Measurements from ENCODE around the gene FAF2. TPM values are rescaled to one million over a fixed set of nuclear protein-coding genes. Genes with fewer than 3 reads are reported as not detected.

The FAF2 gene
- total and polyA plus RNA-seq, 7 experiments from 2014 or later: 11.8 to 43.2 (median 30.9) TPM

DNA sequence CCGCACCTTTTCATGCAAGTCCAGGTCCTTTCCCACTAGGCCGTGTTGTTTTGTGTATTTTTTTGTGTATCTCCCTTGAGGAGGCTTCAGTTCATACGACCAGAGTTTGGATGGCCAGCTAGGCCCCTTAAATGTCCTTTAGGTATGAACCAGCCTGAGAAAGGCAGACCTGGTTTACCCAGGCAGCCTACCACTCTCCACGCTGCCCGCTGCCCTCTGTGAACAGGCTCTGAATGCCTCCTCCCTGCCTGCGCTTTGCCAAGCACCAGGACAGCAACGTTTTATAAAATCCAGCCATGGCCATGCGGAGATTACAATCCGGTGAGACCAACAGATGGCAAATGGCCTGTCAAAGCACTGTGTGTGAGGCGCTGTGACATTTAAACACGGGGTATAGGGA, 31.2 kb upstream of the FAF2 start:
- peaks cover 0 to 4% (median 0%) of the 10 kb centered on the region in 11 donors for H3K9me3 Mint-ChIP-seq
- H3K27ac Mint-ChIP-seq: peak overlapping the region in 8 of 9 donors; percentile 51 to 89 (median 84)
- ChIA-PET CTCF (interaction anchor here (0.6 to 3.3 kb wide), 12 partner anchors 32 to 687 kb away, joined by 3 to 20 read pairs (median 5); partner anchors contain the start of gene FAF2), POLR2A (interaction anchor here (0.9 to 3.0 kb wide), 10 partner anchors 31 to 127 kb away, joined by 3 to 20 read pairs (median 6); partner anchors contain the start of genes FAF2, KIAA1191 and RNF44)
- intact Hi-C loops (cut with micrococcal nuclease): loop anchor here (1.0 to 2.0 kb wide), 15 partner anchors 28 to 241 kb away; partner anchors contain the start of genes FAF2 (in 2 of the 2), RNF44 (in 2 of the 2), TSPAN17 (in 2 of the 2) and ARL10 (in 1 of the 2)
- peaks cover 21 to 28% of the 10 kb centered on the region in 2 donors for H3K4me1 ChIP-seq (ENCODE audit: control insufficient read depth in 2 of 2, insufficient read depth in 2 of 2, low read length in 2 of 2)
- H3K36me3 Mint-ChIP-seq: peaks cover 0 to 3% (median 0%) of the 10 kb centered on the region in 5 donors
- peaks cover 14 to 47% (median 43%) of the 10 kb centered on the region in 7 donors for H3K4me1 Mint-ChIP-seq
- DNase-seq (no peak), ATAC-seq (no peak)
- H3K4me3 Mint-ChIP-seq: peak overlapping the region; percentile 69 to 88 (median 78)
- H3K27me3 Mint-ChIP-seq: peaks cover 0 to 25% (median 0%) of the 10 kb centered on the region in 5 donors
- H3K9me3 ChIP-seq (ENCODE audit: control insufficient read depth in 2 of 3, low read length in 3 of 3): no peaks in the 10 kb centered on the region
- no peaks in the 10 kb centered on the region for H3K27me3 ChIP-seq (ENCODE audit: control insufficient read depth in 2 of 2, insufficient read depth in 2 of 2, low read length in 2 of 2)
- peak overlapping the region; percentile 67 for H3K27ac ChIP-seq (ENCODE audit: low read depth, low read length)
- no peaks in the 10 kb centered on the region for H3K36me3 ChIP-seq (ENCODE audit: control insufficient read depth in 2 of 3, insufficient read depth in 3 of 3, low read length in 3 of 3)
- H3K4me3 ChIP-seq (ENCODE audit: low read length): peak overlapping the region; percentile 42

DNA sequence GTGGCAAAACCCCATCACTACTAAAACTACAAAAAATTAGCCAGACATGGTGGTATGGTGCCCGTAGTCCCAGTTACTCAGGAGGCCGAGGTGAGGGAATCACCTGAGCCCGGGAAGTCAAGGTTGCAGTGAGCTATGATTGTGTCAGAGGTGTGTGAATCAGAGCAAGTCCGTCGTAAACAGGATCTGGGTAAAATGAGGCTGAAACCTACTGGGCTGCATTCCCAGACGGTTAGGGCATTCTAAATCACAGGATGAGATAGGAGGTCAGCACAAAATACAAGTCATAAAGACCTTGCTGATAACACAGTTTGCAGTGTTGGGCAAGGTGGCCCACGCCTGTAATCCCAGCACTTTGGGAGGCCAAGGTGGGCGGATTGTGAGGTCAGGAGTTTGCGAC, 29.9 kb upstream of the FAF2 start:
- no peak for DNase-seq
- no peak overlapping the region for H3K27ac ChIP-seq (ENCODE audit: low read depth, low read length)
- H3K4me1 Mint-ChIP-seq: peaks cover 14 to 37% (median 31%) of the 10 kb centered on the region in 7 donors
- CTCF ChIA-PET: interaction anchor here (0.6 to 3.3 kb wide), 5 partner anchors 30 to 242 kb away, joined by 3 to 20 read pairs (median 6); partner anchors contain the start of gene FAF2
- peaks cover 21 to 28% of the 10 kb centered on the region in 2 donors for H3K4me1 ChIP-seq (ENCODE audit: control insufficient read depth in 2 of 2, insufficient read depth in 2 of 2, low read length in 2 of 2)
- peak overlapping the region in 2 of 9 donors; percentile 3 to 57 for H3K27ac Mint-ChIP-seq
- no peaks in the 10 kb centered on the region for H3K9me3 ChIP-seq (ENCODE audit: control insufficient read depth in 2 of 3, low read length in 3 of 3)
- peaks cover 0 to 4% (median 0%) of the 10 kb centered on the region in 5 donors for H3K36me3 Mint-ChIP-seq
- POLR2A ChIA-PET: interaction anchor here (0.6 to 3.0 kb wide), 3 partner anchors 30 to 126 kb away, joined by 3 to 20 read pairs (median 9); partner anchors contain the start of gene FAF2
- intact Hi-C loops (cut with micrococcal nuclease): no loop called here
- ATAC-seq: no peak
- no peaks in the 10 kb centered on the region for H3K27me3 ChIP-seq (ENCODE audit: control insufficient read depth in 2 of 2, insufficient read depth in 2 of 2, low read length in 2 of 2)
- peaks cover 0 to 4% (median 0%) of the 10 kb centered on the region in 11 donors for H3K9me3 Mint-ChIP-seq
- H3K4me3 Mint-ChIP-seq: peak overlapping the region in 2 of 10 donors; percentile 13 to 30
- peaks cover 0 to 37% (median 0%) of the 10 kb centered on the region in 5 donors for H3K27me3 Mint-ChIP-seq
- H3K36me3 ChIP-seq (ENCODE audit: control insufficient read depth in 2 of 3, insufficient read depth in 3 of 3, low read length in 3 of 3): no peaks in the 10 kb centered on the region
- no peak overlapping the region for H3K4me3 ChIP-seq (ENCODE audit: low read length)

DNA sequence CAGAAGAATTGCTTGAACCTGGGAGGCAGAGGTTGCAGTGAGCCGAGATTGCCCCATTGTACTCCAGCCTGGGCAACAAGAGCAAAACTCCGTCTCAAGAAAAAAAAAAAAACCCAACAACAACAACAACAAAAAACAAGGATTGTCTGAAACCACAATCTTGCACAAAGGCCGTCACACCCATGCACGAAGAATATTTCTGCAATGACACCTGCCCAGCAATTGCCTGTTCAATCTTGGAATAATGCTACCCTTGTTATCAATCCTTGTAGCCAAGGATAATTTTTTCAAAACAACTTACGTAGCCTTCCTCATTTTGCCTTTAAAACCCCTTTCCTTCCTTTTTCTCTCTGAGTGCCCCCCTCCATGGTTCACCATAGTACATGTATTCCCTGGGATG, 28.1 kb upstream of the FAF2 start:
- no peaks in the 10 kb centered on the region for H3K27me3 ChIP-seq (ENCODE audit: control insufficient read depth in 2 of 2, insufficient read depth in 2 of 2, low read length in 2 of 2)
- H3K4me3 Mint-ChIP-seq: no peak overlapping the region
- H3K4me1 ChIP-seq (ENCODE audit: control insufficient read depth in 2 of 2, insufficient read depth in 2 of 2, low read length in 2 of 2): peaks cover 11 to 14% of the 10 kb centered on the region in 2 donors
- H3K9me3 ChIP-seq (ENCODE audit: control insufficient read depth in 2 of 3, low read length in 3 of 3): no peaks in the 10 kb centered on the region
- DNase-seq (no peak), ATAC-seq (no peak)
- H3K27me3 Mint-ChIP-seq: peaks cover 0 to 41% (median 0%) of the 10 kb centered on the region in 5 donors
- H3K36me3 ChIP-seq (ENCODE audit: control insufficient read depth in 2 of 3, insufficient read depth in 3 of 3, low read length in 3 of 3): no peaks in the 10 kb centered on the region
- H3K4me1 Mint-ChIP-seq: peaks cover 3 to 21% (median 13%) of the 10 kb centered on the region in 7 donors
- CTCF ChIA-PET: no interaction called here
- peaks cover 0 to 5% (median 0%) of the 10 kb centered on the region in 11 donors for H3K9me3 Mint-ChIP-seq
- no peak overlapping the region for H3K27ac ChIP-seq (ENCODE audit: low read depth, low read length)
- H3K36me3 Mint-ChIP-seq: peaks cover 0 to 4% (median 0%) of the 10 kb centered on the region in 5 donors
- no peak overlapping the region for H3K4me3 ChIP-seq (ENCODE audit: low read length)
- intact Hi-C loops (cut with micrococcal nuclease): no loop called here
- H3K27ac Mint-ChIP-seq: no peak overlapping the region
- POLR2A ChIA-PET: no interaction called here

DNA sequence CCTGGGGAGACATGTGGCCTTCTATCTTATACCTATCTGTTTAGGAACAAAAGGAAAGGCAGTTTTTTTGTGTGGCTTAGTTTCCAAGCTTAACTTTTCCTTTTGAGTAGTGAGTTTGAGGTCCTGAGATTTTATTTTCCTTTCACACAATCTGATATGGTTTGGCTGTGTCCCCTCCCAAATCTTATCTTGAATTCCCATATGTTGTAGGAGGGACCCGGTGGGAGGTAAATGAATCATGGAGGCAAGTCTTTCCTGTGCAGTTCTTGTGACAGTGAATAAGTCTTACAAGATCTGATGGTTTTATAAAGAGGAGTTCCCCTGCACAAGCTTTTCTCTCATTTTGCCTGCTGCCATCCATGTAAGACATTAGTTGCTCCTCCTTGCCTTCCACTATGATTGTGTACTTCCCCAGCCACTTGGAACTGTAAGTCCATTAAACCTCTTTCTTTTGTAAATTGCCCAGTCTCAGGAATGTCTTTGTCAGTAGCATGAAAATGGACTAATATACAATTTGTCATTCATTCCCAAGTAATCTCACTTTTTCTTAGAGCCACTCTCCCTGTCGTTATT, 27.1 kb upstream of the FAF2 start:
- DNase-seq (no peak), ATAC-seq (no peak)
- ChIA-PET POLR2A (interaction anchor here (1.1 kb wide), 1 partner anchor 27 kb away, joined by 5 read pairs; no protein-coding TSS in a partner anchor), CTCF (no interaction called here)
- Histone ChIP-seq H3K4me3 (ENCODE audit: low read length) (no peak overlapping the region), H3K4me1 (ENCODE audit: control insufficient read depth in 2 of 2, insufficient read depth in 2 of 2, low read length in 2 of 2) (peaks cover 5 to 7% of the 10 kb centered on the region in 2 donors), H3K36me3 (ENCODE audit: control insufficient read depth in 2 of 3, insufficient read depth in 3 of 3, low read length in 3 of 3) (no peaks in the 10 kb centered on the region), H3K27ac (ENCODE audit: low read depth, low read length) (no peak overlapping the region), H3K27me3 (ENCODE audit: control insufficient read depth in 2 of 2, insufficient read depth in 2 of 2, low read length in 2 of 2) (no peaks in the 10 kb centered on the region), H3K9me3 (ENCODE audit: control insufficient read depth in 2 of 3, low read length in 3 of 3) (no peaks in the 10 kb centered on the region)
- Mint-ChIP-seq H3K4me1 (peaks cover 3 to 14% (median 8%) of the 10 kb centered on the region in 7 donors), H3K9me3 (peaks cover 0 to 10% (median 0%) of the 10 kb centered on the region in 11 donors), H3K27me3 (peaks cover 0 to 46% (median 0%) of the 10 kb centered on the region in 5 donors), H3K4me3 (no peak overlapping the region), H3K27ac (no peak overlapping the region), H3K36me3 (peaks cover 0 to 4% (median 0%) of the 10 kb centered on the region in 5 donors)
- intact Hi-C loops (cut with micrococcal nuclease): no loop called here

DNA sequence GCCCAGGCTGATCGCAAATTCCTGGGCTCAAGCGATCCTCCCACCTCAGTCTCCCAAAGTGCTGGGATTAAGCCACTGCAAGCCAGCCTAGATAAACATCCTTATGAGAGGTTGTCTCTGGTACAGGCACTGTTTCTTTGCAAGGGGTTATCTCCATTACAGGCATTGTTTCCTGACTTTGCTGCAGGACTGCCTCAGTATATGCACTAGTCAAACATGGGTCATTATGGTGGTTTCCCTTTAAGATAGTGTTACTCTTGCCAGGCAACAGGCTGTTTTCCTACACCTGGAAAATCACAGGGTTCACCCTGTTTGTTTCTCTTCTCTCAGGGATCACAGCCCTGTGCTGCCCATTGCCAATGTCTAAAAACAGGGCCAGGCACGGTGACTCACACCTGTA, 24.0 kb upstream of the FAF2 start:
- Mint-ChIP-seq H3K27me3 (peaks cover 0 to 44% (median 0%) of the 10 kb centered on the region in 5 donors), H3K27ac (no peak overlapping the region), H3K36me3 (peaks cover 0 to 4% (median 0%) of the 10 kb centered on the region in 5 donors), H3K9me3 (peaks cover 0 to 10% (median 0%) of the 10 kb centered on the region in 11 donors), H3K4me1 (peaks cover 0 to 2% (median 0%) of the 10 kb centered on the region in 7 donors), H3K4me3 (no peak overlapping the region)
- DNase-seq: no peak
- ATAC-seq: no peak
- no peak overlapping the region for H3K4me3 ChIP-seq (ENCODE audit: low read length)
- intact Hi-C loops (cut with micrococcal nuclease): no loop called here
- ChIA-PET POLR2A (no interaction called here), CTCF (interaction anchor here (0.5 kb wide), 1 partner anchor 91 kb away, joined by 4 read pairs; no protein-coding TSS in a partner anchor)
- no peak overlapping the region for H3K27ac ChIP-seq (ENCODE audit: low read depth, low read length)
- H3K4me1 ChIP-seq (ENCODE audit: control insufficient read depth in 2 of 2, insufficient read depth in 2 of 2, low read length in 2 of 2): no peaks in the 10 kb centered on the region
- H3K27me3 ChIP-seq (ENCODE audit: control insufficient read depth in 2 of 2, insufficient read depth in 2 of 2, low read length in 2 of 2): no peaks in the 10 kb centered on the region
- H3K9me3 ChIP-seq (ENCODE audit: control insufficient read depth in 2 of 3, low read length in 3 of 3): no peaks in the 10 kb centered on the region
- H3K36me3 ChIP-seq (ENCODE audit: control insufficient read depth in 2 of 3, insufficient read depth in 3 of 3, low read length in 3 of 3): no peaks in the 10 kb centered on the region

DNA sequence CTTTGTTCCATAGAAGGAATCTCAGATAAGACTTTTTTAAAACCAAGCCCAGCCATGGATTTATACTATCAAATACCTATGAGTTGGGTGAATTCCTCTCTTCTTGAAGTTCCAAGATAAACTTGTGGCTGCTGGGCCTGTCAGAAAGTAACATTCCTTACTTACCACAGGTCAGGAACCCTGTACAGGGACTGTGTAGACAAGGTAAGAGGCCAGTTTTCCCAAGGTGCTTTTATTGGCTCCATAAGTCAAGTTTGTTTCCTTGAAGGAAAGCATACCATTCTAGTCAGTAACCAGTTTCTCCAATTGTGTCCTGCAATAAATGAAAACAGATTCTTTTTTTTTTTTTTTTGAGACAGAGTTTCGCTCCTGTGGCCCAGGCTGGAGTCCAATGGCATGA, 23.0 kb upstream of the FAF2 start:
- Histone ChIP-seq H3K27me3 (ENCODE audit: control insufficient read depth in 2 of 2, insufficient read depth in 2 of 2, low read length in 2 of 2) (no peaks in the 10 kb centered on the region), H3K4me1 (ENCODE audit: control insufficient read depth in 2 of 2, insufficient read depth in 2 of 2, low read length in 2 of 2) (no peaks in the 10 kb centered on the region), H3K36me3 (ENCODE audit: control insufficient read depth in 2 of 3, insufficient read depth in 3 of 3, low read length in 3 of 3) (no peaks in the 10 kb centered on the region), H3K27ac (ENCODE audit: low read depth, low read length) (no peak overlapping the region), H3K4me3 (ENCODE audit: low read length) (no peak overlapping the region), H3K9me3 (ENCODE audit: control insufficient read depth in 2 of 3, low read length in 3 of 3) (no peaks in the 10 kb centered on the region)
- Mint-ChIP-seq H3K27ac (no peak overlapping the region), H3K9me3 (peaks cover 0 to 10% (median 0%) of the 10 kb centered on the region in 11 donors), H3K4me1 (peaks cover 0 to 3% (median under 1%) of the 10 kb centered on the region in 7 donors), H3K4me3 (no peak overlapping the region), H3K36me3 (peaks cover 0 to 4% (median 0%) of the 10 kb centered on the region in 5 donors), H3K27me3 (peaks cover 0 to 37% (median 0%) of the 10 kb centered on the region in 5 donors)
- ChIA-PET POLR2A (no interaction called here), CTCF (no interaction called here)
- intact Hi-C loops (cut with micrococcal nuclease): no loop called here
- DNase-seq (no peak), ATAC-seq (no peak)

Data from naive thymus-derived CD4-positive, alpha-beta T cell (primary cell).